Measurements from ENCODE around the gene GPN2.

- TF ChIP-seq POLR2A (IDR thresholded peaks at IDR 0.05) (no peak), CTCF (IDR thresholded peaks at IDR 0.05) (no peak)
Measured at GRCh38 chr1:26915204-26915842, 25.2 kb upstream of the GPN2 start.

Measured in right lobe of liver (tissue), 4 donors.